ENCODE results near the gene ZNF396. TPM values are rescaled to one million over a fixed set of nuclear protein-coding genes. Genes with fewer than 3 reads are reported as not detected.

The ZNF396 gene
- total and polyA plus RNA-seq, 7 donors, result 0.30 to 0.79 (median 0.69) TPM

DNA sequence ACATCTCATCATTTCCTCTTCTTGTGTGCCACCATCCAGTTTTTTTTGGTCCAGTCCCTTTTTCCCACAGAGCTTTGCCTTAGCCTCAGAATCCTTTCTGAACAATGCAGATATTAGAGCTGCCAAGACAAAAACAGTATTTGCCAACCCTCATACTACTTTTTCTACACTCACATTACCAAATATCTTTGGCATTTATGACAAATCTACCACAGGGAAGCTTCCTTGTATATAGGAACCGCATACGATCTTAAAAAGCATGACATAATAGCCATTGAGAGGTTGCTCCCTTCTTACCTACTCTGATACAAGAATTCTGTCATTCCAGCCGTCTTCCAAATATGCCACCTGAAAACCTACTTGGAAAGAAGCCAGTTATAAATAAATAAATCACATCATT is 42.3 kb downstream of the ZNF396 start:
- H3K9me3 ChIP-seq, result no peaks in the 10 kb centered on the region
- H3K27ac ChIP-seq, result no peak overlapping the region
- intact Hi-C loops (cut with DNase I), result no loop called here
- H3K36me3 ChIP-seq (ENCODE audit: insufficient read depth in 1 of 2, low read depth in 1 of 2), result peaks cover 17 to 84% of the 10 kb centered on the region in 2 donors
- 53 to 67% (median 56%) methylated on average over 3 of the region's 3 CpGs for WGBS, 3 donors
- H3K27me3 ChIP-seq (ENCODE audit: insufficient read depth in 3 of 3, low read length in 2 of 3), result no peaks in the 10 kb centered on the region
- TF ChIP-seq, protein P1, sequence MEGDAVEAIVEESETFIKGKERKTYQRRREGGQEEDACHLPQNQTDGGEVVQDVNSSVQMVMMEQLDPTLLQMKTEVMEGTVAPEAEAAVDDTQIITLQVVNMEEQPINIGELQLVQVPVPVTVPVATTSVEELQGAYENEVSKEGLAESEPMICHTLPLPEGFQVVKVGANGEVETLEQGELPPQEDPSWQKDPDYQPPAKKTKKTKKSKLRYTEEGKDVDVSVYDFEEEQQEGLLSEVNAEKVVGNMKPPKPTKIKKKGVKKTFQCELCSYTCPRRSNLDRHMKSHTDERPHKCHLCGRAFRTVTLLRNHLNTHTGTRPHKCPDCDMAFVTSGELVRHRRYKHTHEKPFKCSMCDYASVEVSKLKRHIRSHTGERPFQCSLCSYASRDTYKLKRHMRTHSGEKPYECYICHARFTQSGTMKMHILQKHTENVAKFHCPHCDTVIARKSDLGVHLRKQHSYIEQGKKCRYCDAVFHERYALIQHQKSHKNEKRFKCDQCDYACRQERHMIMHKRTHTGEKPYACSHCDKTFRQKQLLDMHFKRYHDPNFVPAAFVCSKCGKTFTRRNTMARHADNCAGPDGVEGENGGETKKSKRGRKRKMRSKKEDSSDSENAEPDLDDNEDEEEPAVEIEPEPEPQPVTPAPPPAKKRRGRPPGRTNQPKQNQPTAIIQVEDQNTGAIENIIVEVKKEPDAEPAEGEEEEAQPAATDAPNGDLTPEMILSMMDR (IDR thresholded peaks at IDR 0.05), result no peak
- ATAC-seq, result no peak
- no peak for DNase-seq
- H3K4me1 ChIP-seq, result peaks cover 20% of the 10 kb centered on the region
- no peak overlapping the region for H3K4me3 ChIP-seq

DNA sequence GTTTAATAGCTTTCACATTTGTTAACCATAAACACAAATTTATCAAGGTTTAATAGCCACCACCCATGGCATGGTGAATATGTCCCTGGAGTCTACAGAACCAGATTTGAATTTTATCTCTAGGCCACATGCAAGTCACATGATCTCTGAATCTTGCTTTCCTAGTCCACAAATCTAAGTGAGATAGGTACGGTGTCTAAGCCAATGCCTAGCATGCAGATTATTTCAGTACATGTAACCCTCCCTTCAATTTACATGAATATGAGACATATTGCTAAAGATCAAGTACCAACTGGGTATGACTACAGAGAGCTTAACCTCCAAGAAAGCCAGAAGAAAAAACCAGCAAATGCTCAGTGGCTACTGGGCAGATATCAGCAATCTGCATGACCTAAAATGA is 42.9 kb downstream of the ZNF396 start:
- peak in 1 of 4 donors; percentile 41 for ATAC-seq
- peaks cover 20% of the 10 kb centered on the region for H3K4me1 ChIP-seq
- no peak overlapping the region for H3K4me3 ChIP-seq
- no peaks in the 10 kb centered on the region for H3K27me3 ChIP-seq (ENCODE audit: insufficient read depth in 3 of 3, low read length in 2 of 3)
- H3K9me3 ChIP-seq, result no peaks in the 10 kb centered on the region
- WGBS, 3 donors, result 84 to 100% (median 85%) methylated on average over 1 of the region's 1 CpG
- H3K36me3 ChIP-seq (ENCODE audit: insufficient read depth in 1 of 2, low read depth in 1 of 2), result peaks cover 11 to 78% of the 10 kb centered on the region in 2 donors
- H3K27ac ChIP-seq, result no peak overlapping the region
- TF ChIP-seq, protein P1 (IDR thresholded peaks at IDR 0.05), result no peak
- no peak for DNase-seq
- intact Hi-C loops (cut with DNase I), result no loop called here

DNA sequence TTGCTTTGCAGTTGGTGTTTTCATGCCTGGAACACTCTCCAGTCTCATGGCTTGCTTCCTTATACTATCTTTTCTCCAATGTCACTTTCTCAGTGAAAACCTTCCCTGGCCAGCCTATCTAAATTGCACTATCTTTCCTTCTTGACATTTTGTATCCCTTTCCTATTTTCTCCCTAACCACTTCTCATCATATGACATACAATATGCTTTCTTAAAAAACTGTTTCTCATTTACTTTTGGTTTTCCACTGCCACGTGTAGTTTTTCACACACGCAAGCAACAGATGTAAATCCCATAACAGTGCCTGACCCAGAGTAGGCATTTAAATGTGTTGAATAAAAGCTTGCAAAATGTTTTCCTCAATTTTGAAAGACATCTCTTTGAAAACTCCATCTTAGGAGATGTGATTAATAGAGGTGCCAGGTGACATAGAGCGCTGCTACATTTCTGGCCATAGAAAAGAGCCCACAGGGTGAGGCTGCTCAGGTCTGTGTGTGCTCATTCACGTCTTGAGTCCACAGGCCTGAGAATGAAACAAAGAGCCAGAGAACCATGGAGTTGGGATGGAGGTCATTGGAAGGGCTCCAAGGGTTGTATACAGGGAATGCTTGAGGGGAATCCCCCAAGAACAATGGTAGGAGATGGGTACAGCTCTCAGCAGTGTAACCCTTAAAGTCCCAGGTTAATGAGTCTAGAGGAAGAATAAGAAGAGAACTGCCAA is 45.6 kb downstream of the ZNF396 start:
- no peak overlapping the region for H3K27ac ChIP-seq
- WGBS, 3 donors, result 67 to 75% (median 73%) methylated on average over 4 of the region's 4 CpGs
- H3K4me1 ChIP-seq, result peaks cover 11% of the 10 kb centered on the region
- no peaks in the 10 kb centered on the region for H3K27me3 ChIP-seq (ENCODE audit: insufficient read depth in 3 of 3, low read length in 2 of 3)
- DNase-seq (no peak), ATAC-seq (no peak)
- H3K4me3 ChIP-seq, result no peak overlapping the region
- no peaks in the 10 kb centered on the region for H3K9me3 ChIP-seq
- H3K36me3 ChIP-seq (ENCODE audit: insufficient read depth in 1 of 2, low read depth in 1 of 2), result peaks cover 6 to 51% of the 10 kb centered on the region in 2 donors
- TF ChIP-seq, protein P1 (IDR thresholded peaks at IDR 0.05), result no peak
- intact Hi-C loops (cut with DNase I), result no loop called here

DNA sequence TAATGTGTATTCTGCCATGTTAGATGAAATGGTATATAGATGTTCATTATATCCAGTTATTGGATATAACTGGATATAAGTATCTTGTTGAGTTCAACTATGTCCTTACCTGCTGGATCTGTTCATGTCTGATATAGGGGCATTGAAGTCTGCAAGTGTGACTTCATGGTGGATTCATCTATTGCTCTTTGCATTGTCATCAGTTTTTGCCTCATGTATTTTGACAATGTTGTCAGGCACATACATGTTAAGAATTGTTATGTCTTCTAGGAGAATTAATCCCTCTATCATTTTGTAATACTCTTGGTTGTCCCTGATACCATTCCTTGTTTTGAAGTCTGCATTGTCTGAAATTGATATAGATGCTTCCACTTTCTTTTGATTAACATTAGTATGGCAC is 48.3 kb downstream of the ZNF396 start:
- Histone ChIP-seq H3K9me3 (no peaks in the 10 kb centered on the region), H3K27me3 (ENCODE audit: insufficient read depth in 3 of 3, low read length in 2 of 3) (no peaks in the 10 kb centered on the region), H3K27ac (no peak overlapping the region), H3K36me3 (ENCODE audit: insufficient read depth in 1 of 2, low read depth in 1 of 2) (peaks cover 0 to 24% of the 10 kb centered on the region in 2 donors), H3K4me1 (no peaks in the 10 kb centered on the region), H3K4me3 (no peak overlapping the region)
- intact Hi-C loops (cut with DNase I), result no loop called here
- TF ChIP-seq, protein P1 (IDR thresholded peaks at IDR 0.05), result no peak
- ATAC-seq (no peak), DNase-seq (no peak)
